Activated CD4-positive, alpha-beta T cell treated with anti-CD3 and anti-CD28 coated beads for 48 hours (primary cell): ENCODE measurements around the gene RPL19.
"Not testable (repeated sequence)": the region's sequence is repeated elsewhere in the genome, so short reads cannot be mapped to it uniquely, and the experiment has no call there.

Experiments
- DNase-seq: peaks from one replicate; pipeline ENCODE4 v3.0.0-alpha.2; 2020

Gene RPL19

GRCh38 chr17:39200070-39200879 is at the start of gene RPL19:
TSS of gene RPL19 (plus strand) at chr17:39200283. CDS start at chr17:39200345, 62 bp downstream.
- DNase-seq: peak; percentile 85

- no peak for DNase-seq
Observed at GRCh38 chr17:39150795-39151149, 49.3 kb upstream of the RPL19 start.

GRCh38 chr17:39151150-39151942 is 48.7 kb upstream of the RPL19 start, which contains the start of gene PLXDC1:
TSS of gene PLXDC1 (minus strand) at chr17:39151637. CDS start at chr17:39151437, 200 bp downstream.
- DNase-seq: no peak

- peak; percentile 45 for DNase-seq
Observed at GRCh38 chr17:39151943-39152818, 47.9 kb upstream of the RPL19 start.

- DNase-seq: peak; percentile 95
Observed at GRCh38 chr17:39153599-39154051, 46.5 kb upstream of the RPL19 start.

- no peak for DNase-seq
Observed at GRCh38 chr17:39155654-39156053, 44.4 kb upstream of the RPL19 start.

- no peak for DNase-seq
Observed at GRCh38 chr17:39156491-39156890, 43.6 kb upstream of the RPL19 start.

GRCh38 chr17:39158623-39159022 is 41.5 kb upstream of the RPL19 start:
- DNase-seq: no peak

- DNase-seq: no peak
Observed at GRCh38 chr17:39161962-39162361, 38.1 kb upstream of the RPL19 start.

- peak; percentile 85 for DNase-seq
Observed at GRCh38 chr17:39164675-39165143, 35.4 kb upstream of the RPL19 start.

- no peak for DNase-seq
Observed at GRCh38 chr17:39165178-39165840, 34.8 kb upstream of the RPL19 start.

- DNase-seq: no peak
Observed at GRCh38 chr17:39165841-39166349, 34.2 kb upstream of the RPL19 start, which contains the start of gene ARL5C. TSS of gene ARL5C (minus strand) at chr17:39166161. CDS start at chr17:39165760, 401 bp downstream.

GRCh38 chr17:39166437-39167335 is 33.4 kb upstream of the RPL19 start:
- DNase-seq: no peak

- no peak for DNase-seq
Observed at GRCh38 chr17:39167476-39167875, 32.6 kb upstream of the RPL19 start.

GRCh38 chr17:39168503-39168902 is 31.6 kb upstream of the RPL19 start:
- DNase-seq: not testable (repeated sequence)

- no peak for DNase-seq
Observed at GRCh38 chr17:39169101-39169500, 31.0 kb upstream of the RPL19 start.

- DNase-seq: no peak
Observed at GRCh38 chr17:39169518-39169917, 30.6 kb upstream of the RPL19 start.

- DNase-seq: no peak
Observed at GRCh38 chr17:39170109-39170508, 30.0 kb upstream of the RPL19 start.

- no peak for DNase-seq
Observed at GRCh38 chr17:39170558-39170957, 29.5 kb upstream of the RPL19 start.

- DNase-seq: no peak
Observed at GRCh38 chr17:39171933-39172332, 28.1 kb upstream of the RPL19 start.

- no peak for DNase-seq
Observed at GRCh38 chr17:39173080-39173479, 27.0 kb upstream of the RPL19 start.
